ENCODE data around the gene FERMT1. TPM values are rescaled to one million over a fixed set of nuclear protein-coding genes. Genes with fewer than 3 reads are reported as not detected.

FERMT1 gene
- total and polyA plus RNA-seq, 2 of the 13 experiments (the other 11 are each of a cell fraction or from before 2014, with no cell fraction given): 15.8 to 29.5 TPM

DNA sequence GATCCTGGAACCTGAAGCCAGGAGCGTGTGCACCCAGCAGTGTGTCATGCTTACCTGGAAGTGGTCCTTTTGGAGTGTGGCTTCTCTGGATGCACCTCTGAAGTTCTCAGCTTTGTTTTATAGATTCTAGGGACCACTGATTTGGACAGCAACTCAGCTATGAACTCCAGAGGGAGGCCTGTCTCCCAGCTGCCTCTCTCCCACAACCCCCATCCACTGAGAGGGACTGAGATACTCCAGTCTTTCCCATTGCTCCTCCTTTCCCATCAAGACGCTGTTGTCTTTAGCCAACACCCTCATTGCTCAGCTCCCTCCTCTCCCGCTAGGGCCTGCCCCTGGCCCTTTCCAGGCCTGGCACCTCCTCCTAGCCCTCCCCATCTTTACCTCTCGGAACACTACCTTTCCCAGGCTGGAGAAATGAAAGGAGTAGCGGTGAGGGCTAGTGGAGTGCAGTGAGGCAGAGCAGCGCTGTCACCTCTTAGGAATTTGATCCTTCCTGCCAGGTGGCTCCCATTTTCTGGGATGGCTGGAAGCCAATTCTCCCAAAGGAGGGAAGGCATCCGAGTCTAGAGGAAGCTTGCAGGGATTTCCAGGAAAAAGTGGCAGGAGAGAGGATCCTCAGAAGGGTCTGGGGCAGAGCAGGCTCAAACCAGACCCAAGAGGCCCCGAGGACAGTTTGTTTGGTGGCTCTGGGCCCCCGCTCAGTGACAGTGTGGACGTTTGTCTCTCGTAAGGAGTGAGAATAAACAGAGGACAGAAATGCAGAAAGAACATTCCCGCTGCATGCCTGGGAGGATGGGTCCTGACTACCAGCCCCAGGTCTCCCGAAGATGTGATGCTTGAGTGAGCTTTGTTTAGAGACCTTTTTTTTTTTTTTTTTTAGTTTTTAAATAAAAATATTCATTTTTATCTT is 68.8 kb downstream of the FERMT1 start, which contains the start of gene LRRN4 (continued):
- TF ChIP-seq, protein P1, sequence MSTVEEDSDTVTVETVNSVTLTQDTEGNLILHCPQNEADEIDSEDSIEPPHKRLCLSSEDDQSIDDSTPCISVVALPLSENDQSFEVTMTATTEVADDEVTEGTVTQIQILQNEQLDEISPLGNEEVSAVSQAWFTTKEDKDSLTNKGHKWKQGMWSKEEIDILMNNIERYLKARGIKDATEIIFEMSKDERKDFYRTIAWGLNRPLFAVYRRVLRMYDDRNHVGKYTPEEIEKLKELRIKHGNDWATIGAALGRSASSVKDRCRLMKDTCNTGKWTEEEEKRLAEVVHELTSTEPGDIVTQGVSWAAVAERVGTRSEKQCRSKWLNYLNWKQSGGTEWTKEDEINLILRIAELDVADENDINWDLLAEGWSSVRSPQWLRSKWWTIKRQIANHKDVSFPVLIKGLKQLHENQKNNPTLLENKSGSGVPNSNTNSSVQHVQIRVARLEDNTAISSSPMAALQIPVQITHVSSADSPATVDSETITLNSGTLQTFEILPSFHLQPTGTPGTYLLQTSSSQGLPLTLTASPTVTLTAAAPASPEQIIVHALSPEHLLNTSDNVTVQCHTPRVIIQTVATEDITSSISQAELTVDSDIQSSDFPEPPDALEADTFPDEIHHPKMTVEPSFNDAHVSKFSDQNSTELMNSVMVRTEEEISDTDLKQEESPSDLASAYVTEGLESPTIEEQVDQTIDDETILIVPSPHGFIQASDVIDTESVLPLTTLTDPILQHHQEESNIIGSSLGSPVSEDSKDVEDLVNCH (CRISPR knock-in tag; IDR thresholded peaks at IDR 0.05): no peak
- TF ChIP-seq ZNF337 (CRISPR knock-in tag; IDR thresholded peaks at IDR 0.05; ENCODE audit: borderline replicate concordance, low read depth) (no peak), GTF3A (CRISPR knock-in tag; conservative IDR thresholded peaks at IDR 0.05) (no peak), ZBTB7B (CRISPR knock-in tag; IDR thresholded peaks at IDR 0.05) (no peak), ZSCAN20 (CRISPR knock-in tag; IDR thresholded peaks at IDR 0.05; ENCODE audit: borderline replicate concordance) (no peak), TP53 (CRISPR knock-in tag; conservative IDR thresholded peaks at IDR 0.05) (no peak), IKZF1 (IDR thresholded peaks at IDR 0.05) (no peak), CREB1 (IDR thresholded peaks at IDR 0.05) (no peak), CREB1 (CRISPR knock-in tag; IDR thresholded peaks at IDR 0.05) (no peak), NKX3-1 (CRISPR knock-in tag; IDR thresholded peaks at IDR 0.05) (no peak), STAT5B (CRISPR knock-in tag; IDR thresholded peaks at IDR 0.05) (no peak), PCBP2 (optimal IDR thresholded peaks at IDR 0.05; ENCODE audit: low read depth, low read length, poor library complexity, severe bottlenecking) (no peak), MYNN (CRISPR knock-in tag; IDR thresholded peaks at IDR 0.05; ENCODE audit: low read depth) (no peak), PITX1 (CRISPR knock-in tag; IDR thresholded peaks at IDR 0.05) (0 out of 2 replicates have a peak, but pooled peaks have one; percentile 42), SP140L (CRISPR knock-in tag; IDR thresholded peaks at IDR 0.05; ENCODE audit: borderline replicate concordance) (no peak), ZKSCAN5 (CRISPR knock-in tag; IDR thresholded peaks at IDR 0.05) (0 out of 2 replicates have a peak, but pooled peaks have one; percentile 33)
- TF ChIP-seq, protein P2, sequence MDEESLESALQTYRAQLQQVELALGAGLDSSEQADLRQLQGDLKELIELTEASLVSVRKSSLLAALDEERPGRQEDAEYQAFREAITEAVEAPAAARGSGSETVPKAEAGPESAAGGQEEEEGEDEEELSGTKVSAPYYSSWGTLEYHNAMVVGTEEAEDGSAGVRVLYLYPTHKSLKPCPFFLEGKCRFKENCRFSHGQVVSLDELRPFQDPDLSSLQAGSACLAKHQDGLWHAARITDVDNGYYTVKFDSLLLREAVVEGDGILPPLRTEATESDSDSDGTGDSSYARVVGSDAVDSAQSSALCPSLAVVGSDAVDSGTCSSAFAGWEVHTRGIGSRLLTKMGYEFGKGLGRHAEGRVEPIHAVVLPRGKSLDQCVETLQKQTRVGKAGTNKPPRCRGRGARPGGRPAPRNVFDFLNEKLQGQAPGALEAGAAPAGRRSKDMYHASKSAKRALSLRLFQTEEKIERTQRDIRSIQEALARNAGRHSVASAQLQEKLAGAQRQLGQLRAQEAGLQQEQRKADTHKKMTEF (CRISPR knock-in tag; IDR thresholded peaks at IDR 0.05): no peak
- TF ChIP-seq, protein P3, sequence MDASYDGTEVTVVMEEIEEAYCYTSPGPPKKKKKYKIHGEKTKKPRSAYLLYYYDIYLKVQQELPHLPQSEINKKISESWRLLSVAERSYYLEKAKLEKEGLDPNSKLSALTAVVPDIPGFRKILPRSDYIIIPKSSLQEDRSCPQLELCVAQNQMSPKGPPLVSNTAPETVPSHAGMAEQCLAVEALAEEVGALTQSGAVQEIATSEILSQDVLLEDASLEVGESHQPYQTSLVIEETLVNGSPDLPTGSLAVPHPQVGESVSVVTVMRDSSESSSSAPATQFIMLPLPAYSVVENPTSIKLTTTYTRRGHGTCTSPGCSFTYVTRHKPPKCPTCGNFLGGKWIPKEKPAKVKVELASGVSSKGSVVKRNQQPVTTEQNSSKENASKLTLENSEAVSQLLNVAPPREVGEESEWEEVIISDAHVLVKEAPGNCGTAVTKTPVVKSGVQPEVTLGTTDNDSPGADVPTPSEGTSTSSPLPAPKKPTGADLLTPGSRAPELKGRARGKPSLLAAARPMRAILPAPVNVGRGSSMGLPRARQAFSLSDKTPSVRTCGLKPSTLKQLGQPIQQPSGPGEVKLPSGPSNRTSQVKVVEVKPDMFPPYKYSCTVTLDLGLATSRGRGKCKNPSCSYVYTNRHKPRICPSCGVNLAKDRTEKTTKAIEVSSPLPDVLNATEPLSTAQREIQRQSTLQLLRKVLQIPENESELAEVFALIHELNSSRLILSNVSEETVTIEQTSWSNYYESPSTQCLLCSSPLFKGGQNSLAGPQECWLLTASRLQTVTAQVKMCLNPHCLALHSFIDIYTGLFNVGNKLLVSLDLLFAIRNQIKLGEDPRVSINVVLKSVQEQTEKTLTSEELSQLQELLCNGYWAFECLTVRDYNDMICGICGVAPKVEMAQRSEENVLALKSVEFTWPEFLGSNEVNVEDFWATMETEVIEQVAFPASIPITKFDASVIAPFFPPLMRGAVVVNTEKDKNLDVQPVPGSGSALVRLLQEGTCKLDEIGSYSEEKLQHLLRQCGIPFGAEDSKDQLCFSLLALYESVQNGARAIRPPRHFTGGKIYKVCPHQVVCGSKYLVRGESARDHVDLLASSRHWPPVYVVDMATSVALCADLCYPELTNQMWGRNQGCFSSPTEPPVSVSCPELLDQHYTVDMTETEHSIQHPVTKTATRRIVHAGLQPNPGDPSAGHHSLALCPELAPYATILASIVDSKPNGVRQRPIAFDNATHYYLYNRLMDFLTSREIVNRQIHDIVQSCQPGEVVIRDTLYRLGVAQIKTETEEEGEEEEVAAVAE (CRISPR knock-in tag; IDR thresholded peaks at IDR 0.05; ENCODE audit: borderline replicate concordance): no peak
- TF ChIP-seq, protein P4, sequence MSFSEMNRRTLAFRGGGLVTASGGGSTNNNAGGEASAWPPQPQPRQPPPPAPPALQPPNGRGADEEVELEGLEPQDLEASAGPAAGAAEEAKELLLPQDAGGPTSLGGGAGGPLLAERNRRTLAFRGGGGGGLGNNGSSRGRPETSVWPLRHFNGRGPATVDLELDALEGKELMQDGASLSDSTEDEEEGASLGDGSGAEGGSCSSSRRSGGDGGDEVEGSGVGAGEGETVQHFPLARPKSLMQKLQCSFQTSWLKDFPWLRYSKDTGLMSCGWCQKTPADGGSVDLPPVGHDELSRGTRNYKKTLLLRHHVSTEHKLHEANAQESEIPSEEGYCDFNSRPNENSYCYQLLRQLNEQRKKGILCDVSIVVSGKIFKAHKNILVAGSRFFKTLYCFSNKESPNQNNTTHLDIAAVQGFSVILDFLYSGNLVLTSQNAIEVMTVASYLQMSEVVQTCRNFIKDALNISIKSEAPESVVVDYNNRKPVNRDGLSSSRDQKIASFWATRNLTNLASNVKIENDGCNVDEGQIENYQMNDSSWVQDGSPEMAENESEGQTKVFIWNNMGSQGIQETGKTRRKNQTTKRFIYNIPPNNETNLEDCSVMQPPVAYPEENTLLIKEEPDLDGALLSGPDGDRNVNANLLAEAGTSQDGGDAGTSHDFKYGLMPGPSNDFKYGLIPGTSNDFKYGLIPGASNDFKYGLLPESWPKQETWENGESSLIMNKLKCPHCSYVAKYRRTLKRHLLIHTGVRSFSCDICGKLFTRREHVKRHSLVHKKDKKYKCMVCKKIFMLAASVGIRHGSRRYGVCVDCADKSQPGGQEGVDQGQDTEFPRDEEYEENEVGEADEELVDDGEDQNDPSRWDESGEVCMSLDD (CRISPR knock-in tag; IDR thresholded peaks at IDR 0.05; ENCODE audit: borderline replicate concordance): no peak
